ENCODE results near the gene BPHL.
"Not testable (repeated sequence)": the region's sequence is repeated elsewhere in the genome, so short reads cannot be mapped to it uniquely, and the experiment has no call there.

The BPHL gene

GRCh38 chr6:3135668-3136291, 17.3 kb downstream of the BPHL start:
- Histone ChIP-seq H3K27ac (ENCODE audit: low read length) (no peak overlapping the region), H3K27me3 (ENCODE audit: low read depth, low read length) (no peaks in the 10 kb centered on the region), H3K79me2 (ENCODE audit: low read length) (no peaks in the 10 kb centered on the region), H3K9ac (ENCODE audit: low read length) (no peak overlapping the region), H3K4me2 (ENCODE audit: low read length) (no peak overlapping the region), H2AFZ (ENCODE audit: low read depth, low read length) (no peak overlapping the region), H3K9me3 (ENCODE audit: insufficient read depth, low read length) (no peaks in the 10 kb centered on the region), H3K4me3 (ENCODE audit: low read length) (no peak overlapping the region), H3K36me3 (replicated peaks; ENCODE audit: low read depth, low read length) (no peaks in the 10 kb centered on the region), H3K4me1 (ENCODE audit: low read length) (peaks cover 15% of the 10 kb centered on the region), H4K20me1 (ENCODE audit: insufficient read depth, low read length) (no peaks in the 10 kb centered on the region)
- TF ChIP-seq CTCF (IDR thresholded peaks at IDR 0.05; ENCODE audit: low read depth, low read length) (no peak), EZH2phosphoT487 (IDR thresholded peaks at IDR 0.05; ENCODE audit: low read depth) (no peak)

GRCh38 chr6:3136292-3137011, 17.9 kb downstream of the BPHL start:
- TF ChIP-seq CTCF (IDR thresholded peaks at IDR 0.05; ENCODE audit: low read depth, low read length): no peak
- no peak for TF ChIP-seq EZH2phosphoT487 (IDR thresholded peaks at IDR 0.05; ENCODE audit: low read depth)
- Histone ChIP-seq H3K9ac (ENCODE audit: low read length) (no peak overlapping the region), H3K4me1 (ENCODE audit: low read length) (peaks cover 15% of the 10 kb centered on the region), H3K79me2 (ENCODE audit: low read length) (no peaks in the 10 kb centered on the region), H3K27ac (ENCODE audit: low read length) (no peak overlapping the region), H3K27me3 (ENCODE audit: low read depth, low read length) (no peaks in the 10 kb centered on the region), H2AFZ (ENCODE audit: low read depth, low read length) (no peak overlapping the region), H3K9me3 (ENCODE audit: insufficient read depth, low read length) (no peaks in the 10 kb centered on the region), H3K4me3 (ENCODE audit: low read length) (no peak overlapping the region), H3K4me2 (ENCODE audit: low read length) (no peak overlapping the region), H3K36me3 (replicated peaks; ENCODE audit: low read depth, low read length) (no peaks in the 10 kb centered on the region), H4K20me1 (ENCODE audit: insufficient read depth, low read length) (no peaks in the 10 kb centered on the region)

GRCh38 chr6:3137057-3137777, 18.7 kb downstream of the BPHL start:
- Histone ChIP-seq H4K20me1 (ENCODE audit: insufficient read depth, low read length) (no peaks in the 10 kb centered on the region), H3K9me3 (ENCODE audit: insufficient read depth, low read length) (no peaks in the 10 kb centered on the region), H3K4me2 (ENCODE audit: low read length) (no peak overlapping the region), H3K4me3 (ENCODE audit: low read length) (no peak overlapping the region), H3K36me3 (replicated peaks; ENCODE audit: low read depth, low read length) (no peaks in the 10 kb centered on the region), H2AFZ (ENCODE audit: low read depth, low read length) (no peak overlapping the region), H3K9ac (ENCODE audit: low read length) (no peak overlapping the region), H3K4me1 (ENCODE audit: low read length) (peaks cover 15% of the 10 kb centered on the region), H3K27ac (ENCODE audit: low read length) (no peak overlapping the region), H3K27me3 (ENCODE audit: low read depth, low read length) (no peaks in the 10 kb centered on the region), H3K79me2 (ENCODE audit: low read length) (no peaks in the 10 kb centered on the region)
- TF ChIP-seq EZH2phosphoT487 (IDR thresholded peaks at IDR 0.05; ENCODE audit: low read depth): no peak
- TF ChIP-seq CTCF (IDR thresholded peaks at IDR 0.05; ENCODE audit: low read depth, low read length): no peak

DNA sequence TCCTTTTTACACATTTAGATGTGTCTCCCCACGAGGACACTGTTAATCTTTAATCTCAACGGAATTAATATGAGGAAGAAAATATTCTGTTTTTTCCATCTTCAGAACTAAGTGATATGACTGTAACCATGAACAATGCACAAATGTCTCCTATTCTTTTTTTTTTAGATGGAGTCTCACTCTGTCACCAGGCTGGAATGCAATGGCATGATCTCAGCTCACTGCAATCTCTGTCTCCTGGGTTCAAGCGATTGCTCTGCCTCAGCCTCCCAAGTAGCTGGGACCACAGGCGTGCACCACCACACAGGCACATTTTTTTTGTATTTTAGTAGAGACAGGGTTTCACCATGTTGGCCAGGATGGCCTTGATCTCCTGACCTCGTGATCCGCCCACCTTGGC, 19.4 kb downstream of the BPHL start:
- peaks cover 15% of the 10 kb centered on the region for H3K4me1 ChIP-seq (ENCODE audit: low read length)
- H3K27ac ChIP-seq (ENCODE audit: low read length); H3K27me3 ChIP-seq (ENCODE audit: low read depth, low read length); H2AFZ ChIP-seq (ENCODE audit: low read depth, low read length); H4K20me1 ChIP-seq (ENCODE audit: insufficient read depth, low read length); H3K4me2 ChIP-seq (ENCODE audit: low read length); H3K9ac ChIP-seq (ENCODE audit: low read length); H3K4me3 ChIP-seq (ENCODE audit: low read length); H3K79me2 ChIP-seq (ENCODE audit: low read length); H3K9me3 ChIP-seq (ENCODE audit: insufficient read depth, low read length); H3K36me3 ChIP-seq (replicated peaks; ENCODE audit: low read depth, low read length): not testable (repeated sequence)
